GM19452 (cell line): ENCODE results near the gene PDCD2L.
"Not testable (repeated sequence)": the region's sequence is repeated elsewhere in the genome, so short reads cannot be mapped to it uniquely, and the experiment has no call there.

ENCODE experiments used
- ATAC-seq: cut with Tn5 transposase; IDR thresholded peaks from one replicate; pipeline ENCODE4 v1.9.1; 2021; ENCODE audit not compliant: unreplicated experiment

PDCD2L gene, protein sequence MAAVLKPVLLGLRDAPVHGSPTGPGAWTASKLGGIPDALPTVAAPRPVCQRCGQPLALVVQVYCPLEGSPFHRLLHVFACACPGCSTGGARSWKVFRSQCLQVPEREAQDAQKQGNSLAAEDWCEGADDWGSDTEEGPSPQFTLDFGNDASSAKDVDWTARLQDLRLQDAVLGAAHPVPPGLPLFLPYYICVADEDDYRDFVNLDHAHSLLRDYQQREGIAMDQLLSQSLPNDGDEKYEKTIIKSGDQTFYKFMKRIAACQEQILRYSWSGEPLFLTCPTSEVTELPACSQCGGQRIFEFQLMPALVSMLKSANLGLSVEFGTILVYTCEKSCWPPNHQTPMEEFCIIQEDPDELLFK

GRCh38 chr19:34404109-34404909 lies at the start of gene PDCD2L:
PDCD2L (plus strand) TSS chr19:34404399; CDS start chr19:34404431, 32 bp downstream.
- peak; percentile 78 for ATAC-seq

DNA sequence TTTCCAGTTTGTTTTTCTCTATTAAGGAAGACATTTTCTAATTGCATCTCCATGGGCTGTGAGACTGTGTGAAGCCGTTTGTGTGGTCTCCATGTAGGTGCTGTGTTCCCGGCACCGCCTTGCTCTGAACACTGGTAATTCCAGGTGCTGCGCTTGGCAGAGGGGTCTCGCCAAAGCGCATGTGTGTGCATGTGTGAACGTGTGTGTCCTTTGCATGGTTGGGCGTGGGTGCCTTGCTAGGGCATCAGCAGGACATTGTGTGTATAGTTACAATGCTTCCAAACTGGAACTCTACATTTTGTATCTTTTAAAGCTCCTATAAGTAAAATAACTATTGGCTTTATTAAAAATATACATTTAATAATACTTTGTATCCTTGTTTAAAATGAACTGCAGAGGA lies 49.0 kb upstream of the PDCD2L start:
- no peak for ATAC-seq

DNA sequence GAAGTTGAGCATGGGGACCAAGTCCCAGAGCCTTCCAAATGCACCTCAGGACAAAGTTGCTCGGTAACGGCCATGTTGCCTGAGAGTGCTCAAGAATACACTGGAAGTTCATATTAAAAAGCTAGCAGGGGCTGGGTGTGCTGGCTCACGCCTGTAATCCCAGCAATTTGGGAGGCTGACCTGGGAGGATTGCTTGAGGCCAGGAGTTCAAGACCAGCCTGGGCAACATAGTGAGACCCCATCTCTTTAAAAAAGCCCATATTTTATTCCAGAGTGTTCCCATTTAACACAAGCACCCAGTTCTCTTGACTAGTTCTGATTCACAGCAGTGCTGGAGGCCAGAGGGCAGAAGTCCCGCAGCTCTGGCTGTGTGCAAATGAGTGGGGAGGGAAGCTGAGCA lies 47.3 kb upstream of the PDCD2L start:
- no peak for ATAC-seq

DNA sequence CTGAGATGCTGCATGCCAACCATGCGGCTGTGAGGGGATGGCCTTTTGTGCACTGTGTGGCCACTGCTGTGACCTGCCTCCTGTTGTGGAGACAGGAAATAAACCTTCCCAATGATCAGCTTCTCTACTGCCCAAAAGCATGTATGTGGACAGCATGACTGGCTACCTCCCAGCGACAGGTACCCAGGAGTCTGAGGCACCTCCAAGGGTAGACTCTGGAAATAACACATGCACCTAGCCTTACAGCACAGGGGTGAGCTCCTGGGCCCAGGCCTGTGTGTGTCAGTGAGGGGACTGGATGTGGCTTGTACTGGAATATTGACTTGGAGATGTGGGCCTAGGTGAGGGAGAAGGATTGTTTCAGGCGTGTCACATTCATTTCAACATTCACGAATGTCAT lies 46.8 kb upstream of the PDCD2L start:
- ATAC-seq: no peak

GRCh38 chr19:34359140-34359953 lies 44.9 kb upstream of the PDCD2L start:
- peak; percentile 85 for ATAC-seq

DNA sequence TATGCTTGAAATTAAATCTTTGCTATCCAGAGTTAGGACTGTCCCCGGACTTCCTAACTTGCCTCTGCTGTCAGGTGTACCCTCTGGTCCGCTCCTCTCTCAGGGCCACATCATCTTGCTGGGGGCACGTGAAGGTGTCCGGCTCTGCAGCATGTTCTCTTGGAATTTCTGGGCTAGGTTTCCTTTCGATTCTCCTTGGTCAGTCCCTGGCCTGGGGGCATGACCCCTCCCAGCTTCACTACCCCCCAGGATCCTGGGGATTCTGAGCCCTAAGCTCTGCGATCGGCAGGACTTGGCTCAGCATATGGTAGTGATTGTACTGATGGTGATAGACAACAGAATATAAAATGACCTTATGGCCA lies 44.3 kb upstream of the PDCD2L start:
- no peak for ATAC-seq

- no peak for ATAC-seq
Measured at GRCh38 chr19:34360354-34360909, 43.8 kb upstream of the PDCD2L start.

- ATAC-seq: no peak
Measured at GRCh38 chr19:34362679-34363069, 41.5 kb upstream of the PDCD2L start.

DNA sequence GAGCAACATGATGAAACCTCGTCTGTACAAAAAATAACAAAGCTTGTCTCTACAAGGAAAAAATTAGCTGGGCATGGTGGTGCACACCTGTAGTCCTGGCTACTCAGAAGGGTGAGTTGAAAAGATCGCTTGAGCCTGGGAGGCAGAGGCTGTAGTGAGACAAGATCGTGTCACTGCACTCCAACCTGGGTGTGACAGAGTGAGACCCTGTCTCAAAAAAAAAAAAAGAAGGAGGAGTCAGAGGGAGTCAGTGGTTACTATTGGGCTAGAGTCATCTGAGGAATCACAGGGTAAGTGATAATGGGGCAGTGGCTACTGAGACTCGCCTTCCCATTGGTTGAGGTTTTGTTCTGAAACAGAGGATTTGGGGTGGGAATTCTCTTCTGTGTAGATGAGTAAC lies 41.1 kb upstream of the PDCD2L start:
- no peak for ATAC-seq

DNA sequence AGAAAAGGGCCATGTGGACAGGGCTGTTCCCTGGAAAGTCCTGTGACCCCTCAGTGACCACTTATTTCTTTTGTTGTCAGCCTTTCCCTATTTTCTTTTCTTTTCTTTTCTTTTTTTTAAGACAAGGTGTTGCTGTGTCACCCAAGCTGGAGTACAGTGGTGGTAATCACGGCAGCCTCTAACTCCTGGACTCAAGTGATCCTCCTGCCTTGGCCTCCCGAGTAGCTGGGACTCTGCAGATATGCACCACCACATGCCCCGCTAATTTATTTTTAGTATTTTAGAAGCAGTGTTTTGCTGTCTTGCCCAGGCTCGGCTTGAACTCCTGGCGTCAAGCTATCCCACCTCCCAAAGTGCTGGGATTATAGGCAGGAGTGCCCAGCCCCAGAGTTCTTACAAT lies 40.3 kb upstream of the PDCD2L start:
- ATAC-seq: no peak

GRCh38 chr19:34364462-34364829 lies 39.8 kb upstream of the PDCD2L start:
- ATAC-seq: no peak

GRCh38 chr19:34364830-34365462 lies 39.3 kb upstream of the PDCD2L start, which contains the start of gene GPI:
GPI (plus strand) TSS chr19:34365196; CDS start chr19:34365267, 71 bp downstream.
- ATAC-seq: peak; percentile 75

- ATAC-seq: no peak
Measured at GRCh38 chr19:34365463-34366401, 38.5 kb upstream of the PDCD2L start.

GRCh38 chr19:34366738-34367623 lies 37.2 kb upstream of the PDCD2L start:
- no peak for ATAC-seq

DNA sequence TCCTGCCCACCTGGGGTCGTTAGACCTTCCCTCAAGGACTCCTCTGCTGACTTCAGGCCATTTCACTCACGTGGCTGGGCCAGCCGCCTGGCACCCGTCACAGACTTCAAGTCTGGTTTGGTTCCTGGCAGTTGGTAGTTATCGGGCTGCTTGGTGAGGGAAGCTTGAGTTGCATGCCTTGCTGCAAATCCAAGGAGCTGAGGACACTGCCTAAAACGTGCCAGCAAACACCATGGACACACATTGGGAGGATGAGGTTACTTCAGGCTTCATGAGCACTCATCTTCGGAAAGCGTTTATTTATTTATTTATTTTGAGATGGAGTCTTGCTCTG lies 36.6 kb upstream of the PDCD2L start:
- ATAC-seq: no peak

DNA sequence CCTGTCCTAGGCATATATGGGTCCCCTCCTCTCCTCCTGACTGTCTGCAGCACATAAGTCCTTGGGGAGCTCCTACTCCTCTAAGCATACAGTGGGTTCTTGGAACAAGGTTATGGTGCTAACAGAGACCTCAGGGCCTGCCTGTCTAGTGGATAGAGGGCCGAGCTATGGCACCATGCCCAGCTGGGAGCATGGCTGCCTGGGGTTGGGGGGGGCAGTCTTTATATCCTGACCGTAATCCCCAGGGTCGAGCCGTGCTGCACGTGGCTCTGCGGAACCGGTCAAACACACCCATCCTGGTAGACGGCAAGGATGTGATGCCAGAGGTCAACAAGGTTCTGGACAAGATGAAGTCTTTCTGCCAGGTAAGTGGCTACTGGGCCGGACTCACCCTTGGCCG lies 35.9 kb upstream of the PDCD2L start:
- no peak for ATAC-seq

DNA sequence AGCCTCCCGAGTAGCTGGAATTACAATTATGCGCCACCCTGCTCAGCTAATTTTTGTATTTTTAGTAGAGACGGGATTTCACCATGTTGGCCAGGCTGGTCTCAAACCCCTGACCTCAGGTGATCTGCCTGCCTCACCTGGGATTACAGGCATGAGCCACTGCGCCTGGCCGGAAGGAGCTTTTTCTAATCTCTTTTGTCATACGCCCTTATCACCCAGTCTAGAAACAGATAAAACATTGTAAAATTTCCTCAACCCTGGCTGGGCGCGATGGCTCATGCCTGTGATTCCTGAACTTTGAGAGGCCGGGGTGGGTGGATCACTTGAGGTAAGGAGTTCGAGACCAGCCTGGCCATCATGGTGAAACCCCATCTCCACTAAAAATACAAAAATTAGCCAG lies 35.0 kb upstream of the PDCD2L start:
- not testable (repeated sequence) for ATAC-seq

DNA sequence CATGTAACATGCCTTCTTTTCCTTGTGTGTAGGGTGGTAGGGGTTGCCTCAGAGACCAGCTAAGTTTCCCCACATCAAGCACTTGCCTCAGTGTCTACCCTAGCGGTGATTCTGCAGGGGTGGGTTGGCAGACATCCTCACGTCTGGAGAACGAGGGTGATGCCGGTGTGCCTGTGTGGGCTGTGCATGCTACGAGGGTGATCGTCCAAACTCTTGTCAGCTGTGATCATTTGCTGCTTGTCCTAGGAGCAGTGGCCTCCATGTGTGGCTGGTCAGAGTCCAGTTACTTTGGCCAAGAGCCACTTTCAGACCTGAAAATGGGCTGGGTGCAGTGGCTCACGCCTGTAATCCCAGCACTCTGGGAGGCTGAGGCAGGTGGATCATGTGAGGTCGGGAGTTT lies 34.1 kb upstream of the PDCD2L start:
- ATAC-seq: no peak

- no peak for ATAC-seq
Measured at GRCh38 chr19:34370983-34371382, 33.2 kb upstream of the PDCD2L start.
